Hepatocyte (in vitro differentiated cells): ENCODE results near the gene TTC7B.

Source experiments
- EZH2 ChIP-seq: fragments of 200-600 bp; sonication (generic); IDR thresholded peaks from 2 replicates; pipeline ENCODE4 v1.6.1; 2016; ENCODE audit warnings: antibody characterized with exemption, mild to moderate bottlenecking, borderline replicate concordance
- EZH2phosphoT487 ChIP-seq: fragments of 200-600 bp; sonication (generic); IDR thresholded peaks from one replicate; pipeline ENCODE4 v1.6.1; 2018; ENCODE audit warnings: antibody characterized with exemption, mild to moderate bottlenecking, low read depth, moderate library complexity; ENCODE audit not compliant: unreplicated experiment, severe bottlenecking
- TF ChIP-seq, protein P1 (sequence below): fragments of 200-600 bp; sonication (generic); IDR thresholded peaks from 2 replicates; pipeline ENCODE4 v1.5.1; 2016; ENCODE audit warnings: antibody characterized with exemption, mild to moderate bottlenecking; ENCODE audit not compliant: poor library complexity

- TF ChIP-seq, protein P1, sequence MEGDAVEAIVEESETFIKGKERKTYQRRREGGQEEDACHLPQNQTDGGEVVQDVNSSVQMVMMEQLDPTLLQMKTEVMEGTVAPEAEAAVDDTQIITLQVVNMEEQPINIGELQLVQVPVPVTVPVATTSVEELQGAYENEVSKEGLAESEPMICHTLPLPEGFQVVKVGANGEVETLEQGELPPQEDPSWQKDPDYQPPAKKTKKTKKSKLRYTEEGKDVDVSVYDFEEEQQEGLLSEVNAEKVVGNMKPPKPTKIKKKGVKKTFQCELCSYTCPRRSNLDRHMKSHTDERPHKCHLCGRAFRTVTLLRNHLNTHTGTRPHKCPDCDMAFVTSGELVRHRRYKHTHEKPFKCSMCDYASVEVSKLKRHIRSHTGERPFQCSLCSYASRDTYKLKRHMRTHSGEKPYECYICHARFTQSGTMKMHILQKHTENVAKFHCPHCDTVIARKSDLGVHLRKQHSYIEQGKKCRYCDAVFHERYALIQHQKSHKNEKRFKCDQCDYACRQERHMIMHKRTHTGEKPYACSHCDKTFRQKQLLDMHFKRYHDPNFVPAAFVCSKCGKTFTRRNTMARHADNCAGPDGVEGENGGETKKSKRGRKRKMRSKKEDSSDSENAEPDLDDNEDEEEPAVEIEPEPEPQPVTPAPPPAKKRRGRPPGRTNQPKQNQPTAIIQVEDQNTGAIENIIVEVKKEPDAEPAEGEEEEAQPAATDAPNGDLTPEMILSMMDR = no peak
- TF ChIP-seq EZH2 (no peak), EZH2phosphoT487 (no peak)
These were observed 340.9 kb downstream of the TTC7B start for GRCh38 chr14:90475298-90475697.
